ENCODE measurements around the gene SHCBP1.
"Not testable (repeated sequence)": the region's sequence is repeated elsewhere in the genome, so short reads cannot be mapped to it uniquely, and the experiment has no call there.

- TF ChIP-seq, protein P1, sequence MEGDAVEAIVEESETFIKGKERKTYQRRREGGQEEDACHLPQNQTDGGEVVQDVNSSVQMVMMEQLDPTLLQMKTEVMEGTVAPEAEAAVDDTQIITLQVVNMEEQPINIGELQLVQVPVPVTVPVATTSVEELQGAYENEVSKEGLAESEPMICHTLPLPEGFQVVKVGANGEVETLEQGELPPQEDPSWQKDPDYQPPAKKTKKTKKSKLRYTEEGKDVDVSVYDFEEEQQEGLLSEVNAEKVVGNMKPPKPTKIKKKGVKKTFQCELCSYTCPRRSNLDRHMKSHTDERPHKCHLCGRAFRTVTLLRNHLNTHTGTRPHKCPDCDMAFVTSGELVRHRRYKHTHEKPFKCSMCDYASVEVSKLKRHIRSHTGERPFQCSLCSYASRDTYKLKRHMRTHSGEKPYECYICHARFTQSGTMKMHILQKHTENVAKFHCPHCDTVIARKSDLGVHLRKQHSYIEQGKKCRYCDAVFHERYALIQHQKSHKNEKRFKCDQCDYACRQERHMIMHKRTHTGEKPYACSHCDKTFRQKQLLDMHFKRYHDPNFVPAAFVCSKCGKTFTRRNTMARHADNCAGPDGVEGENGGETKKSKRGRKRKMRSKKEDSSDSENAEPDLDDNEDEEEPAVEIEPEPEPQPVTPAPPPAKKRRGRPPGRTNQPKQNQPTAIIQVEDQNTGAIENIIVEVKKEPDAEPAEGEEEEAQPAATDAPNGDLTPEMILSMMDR (conservative IDR thresholded peaks at IDR 0.05; ENCODE audit: low read depth, low read length), result peak; percentile 64
- TF ChIP-seq EZH2phosphoT487 (IDR thresholded peaks at IDR 0.05; ENCODE audit: borderline replicate concordance, low read length); EZH2 (IDR thresholded peaks at IDR 0.05; ENCODE audit: low read length, unreplicated experiment): not testable (repeated sequence)
Observed at GRCh38 chr16:46554435-46554834, 66.7 kb downstream of the SHCBP1 start.

Measured in PC-3 (cell line).